Measurements from ENCODE around the gene LCN15.
A peak's percentile ranks its signal among the peaks of the same experiment; 100 is the strongest.

LCN15 gene

GRCh38 chr9:136732444-136733178, 31.7 kb downstream of the LCN15 start:
- DNase-seq (ENCODE audit: low spot score): no peak
- TF ChIP-seq CTCF (IDR thresholded peaks at IDR 0.05; ENCODE audit: borderline replicate concordance, control extremely low read depth, extremely low read depth, insufficient read depth, missing control alignments): no peak
- in situ Hi-C loops (cut with MboI; ENCODE audit: low sequenced_read_pairs, unreplicated experiment): no loop called here

- no peak for DNase-seq (ENCODE audit: low spot score)
- in situ Hi-C loops (cut with MboI; ENCODE audit: low sequenced_read_pairs, unreplicated experiment): no loop called here
- TF ChIP-seq CTCF (IDR thresholded peaks at IDR 0.05; ENCODE audit: borderline replicate concordance, control extremely low read depth, extremely low read depth, insufficient read depth, missing control alignments): no peak
Observed at GRCh38 chr9:136729926-136730325, 34.4 kb downstream of the LCN15 start.

- in situ Hi-C loops (cut with MboI; ENCODE audit: low sequenced_read_pairs, unreplicated experiment): no loop called here
- no peak for DNase-seq (ENCODE audit: low spot score)
- TF ChIP-seq CTCF (IDR thresholded peaks at IDR 0.05; ENCODE audit: borderline replicate concordance, control extremely low read depth, extremely low read depth, insufficient read depth, missing control alignments): no peak
Observed at GRCh38 chr9:136729144-136729543, 35.2 kb downstream of the LCN15 start.

- no peak for TF ChIP-seq CTCF (IDR thresholded peaks at IDR 0.05; ENCODE audit: borderline replicate concordance, control extremely low read depth, extremely low read depth, insufficient read depth, missing control alignments)
- DNase-seq (ENCODE audit: low spot score): no peak
- in situ Hi-C loops (cut with MboI; ENCODE audit: low sequenced_read_pairs, unreplicated experiment): no loop called here
Observed at GRCh38 chr9:136728548-136729123, 35.7 kb downstream of the LCN15 start.

GRCh38 chr9:136728080-136728547, 36.2 kb downstream of the LCN15 start:
- DNase-seq (ENCODE audit: low spot score): peak; percentile 97
- peak; percentile 98 for TF ChIP-seq CTCF (IDR thresholded peaks at IDR 0.05; ENCODE audit: borderline replicate concordance, control extremely low read depth, extremely low read depth, insufficient read depth, missing control alignments)
- in situ Hi-C loops (cut with MboI; ENCODE audit: low sequenced_read_pairs, unreplicated experiment): no loop called here

GRCh38 chr9:136726631-136727191, 37.6 kb downstream of the LCN15 start:
- in situ Hi-C loops (cut with MboI; ENCODE audit: low sequenced_read_pairs, unreplicated experiment): no loop called here
- DNase-seq (ENCODE audit: low spot score): peak; percentile 81
- peak; percentile 75 for TF ChIP-seq CTCF (IDR thresholded peaks at IDR 0.05; ENCODE audit: borderline replicate concordance, control extremely low read depth, extremely low read depth, insufficient read depth, missing control alignments)
